MCF 10A (cell line): ENCODE data around the gene CYB561D1. TPM values are rescaled to one million over a fixed set of nuclear protein-coding genes. Genes with fewer than 3 reads are reported as not detected.
A peak's percentile ranks its signal among the peaks of the same experiment; 100 is the strongest.

Experiments
- BruUV-seq: library from RNA; stranded (reverse); fragments of 400-500 nt; replicated peaks from 2 replicates; lab custom pipeline; 2021; lab: Mats Ljungman, UMichigan
- CTCF ChIA-PET: fragments of 300-600 bp; sonication (Branson Sonifier 250); formaldehyde crosslinking; extraction: SDS; loops from one replicate; lab custom pipeline; 2021; ENCODE audit warnings: antibody characterized with exemption, inconsistent platforms; lab: Yijun Ruan, JAX
- POLR2A ChIA-PET: fragments of 300-600, 350-650 bp; sonication (Branson Sonifier 250); formaldehyde crosslinking; extraction: SDS; loops from one replicate; lab custom pipeline; 2020; ENCODE audit warnings: antibody characterized with exemption, inconsistent platforms; lab: Yijun Ruan, JAX
- DNase-seq: peaks from one replicate; pipeline ENCODE4 v3.0.0-alpha.2; 2018; ENCODE audit not compliant: unreplicated experiment
- H3K27ac Mint-ChIP-seq: one replicate; pipeline ENCODE4 v1.8.0; 2022; ENCODE audit warnings: mild to moderate bottlenecking, low read depth, mixed read lengths; ENCODE audit not compliant: unreplicated experiment
- H3K27me3 Mint-ChIP-seq: one replicate; pipeline ENCODE4 v1.8.0; 2022; ENCODE audit warnings: mixed read lengths; ENCODE audit not compliant: insufficient read depth, unreplicated experiment
- H3K36me3 Mint-ChIP-seq: one replicate; pipeline ENCODE4 v1.8.0; 2022; ENCODE audit warnings: mild to moderate bottlenecking, moderate library complexity, mixed read lengths; ENCODE audit not compliant: insufficient read depth, unreplicated experiment
- H3K4me1 Mint-ChIP-seq: one replicate; pipeline ENCODE4 v1.8.0; 2022; ENCODE audit warnings: mixed read lengths; ENCODE audit not compliant: insufficient read depth, unreplicated experiment
- H3K4me3 Mint-ChIP-seq: one replicate; pipeline ENCODE4 v1.8.0; 2022; ENCODE audit warnings: mild to moderate bottlenecking, moderate library complexity, mixed read lengths; ENCODE audit not compliant: unreplicated experiment
- H3K9me3 Mint-ChIP-seq: one replicate; pipeline ENCODE4 v1.8.0; 2022; ENCODE audit warnings: mixed read lengths; ENCODE audit not compliant: unreplicated experiment
- CTCF ChIP-seq: fragments of 200-600 bp; IDR thresholded peaks from one replicate; pipeline ENCODE4 v1.8.0; 2022; ENCODE audit warnings: antibody characterized with exemption, mild to moderate bottlenecking; ENCODE audit not compliant: unreplicated experiment
- intact Hi-C: fragments of 100-400 bp; cut with micrococcal nuclease; formaldehyde crosslinking; loops from 2 replicates; pipeline ENCODE4 v1.14.1; 2022
- total RNA-seq: library from RNA; stranded (reverse); gene quantifications from 2 replicates; pipeline ENCODE4 v1.2.3, GENCODE V29; 2022

CYB561D1 gene
- total RNA-seq, 1 experiment from 2014 or later, result 6.9 TPM

DNA sequence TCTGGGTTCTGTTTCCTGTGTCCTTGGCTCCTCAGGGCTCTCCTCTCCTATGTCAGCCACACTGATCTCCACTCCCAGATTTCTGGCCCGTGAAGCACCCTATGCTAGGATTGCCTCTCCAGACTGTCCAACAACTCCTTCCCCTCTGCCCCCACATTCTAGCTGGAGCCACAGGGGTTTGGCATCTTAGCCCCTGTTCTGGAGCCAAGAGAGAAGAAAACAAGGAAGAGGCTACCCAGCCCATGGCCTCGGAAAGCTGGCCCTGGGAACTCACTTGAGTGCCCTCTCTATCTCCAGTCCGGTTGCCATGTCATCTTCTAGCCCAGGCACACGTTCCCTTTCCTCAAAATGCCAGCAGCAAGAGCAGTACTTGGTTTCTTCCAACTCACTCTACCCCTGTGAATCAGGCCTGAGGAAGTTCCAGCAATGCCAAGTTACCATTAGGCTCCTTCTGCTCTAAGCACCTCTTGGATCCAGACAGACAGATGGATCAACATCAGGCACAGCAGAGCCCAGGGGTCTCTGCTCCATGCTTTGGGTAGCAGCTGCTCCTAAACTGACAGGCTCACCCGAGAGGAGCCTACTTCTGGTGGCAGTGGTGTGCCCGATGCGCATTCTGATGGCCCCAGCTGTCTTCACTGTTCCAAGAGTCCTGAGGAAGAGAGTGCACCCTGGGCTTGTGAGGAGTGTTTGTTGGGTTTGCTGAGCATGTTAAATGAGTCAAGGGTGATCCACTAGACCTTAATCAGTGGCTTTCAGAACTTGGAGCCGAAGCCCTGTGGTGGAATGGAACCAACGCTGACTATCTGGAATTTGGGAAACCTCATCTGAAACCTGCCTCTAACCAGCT is 34.2 kb downstream of the CYB561D1 start:
- Mint-ChIP-seq H3K36me3 (no peaks in the 10 kb centered on the region), H3K9me3 (no peaks in the 10 kb centered on the region), H3K27ac (no peak overlapping the region), H3K27me3 (peaks cover 12% of the 10 kb centered on the region), H3K4me3 (no peak overlapping the region), H3K4me1 (no peaks in the 10 kb centered on the region)
- ChIA-PET CTCF (interaction anchor here (0.6 to 26.1 kb wide), 5 partner anchors 18 to 456 kb away, joined by 3 to 1071 read pairs (median 3); partner anchors contain the start of genes AMIGO1, ATXN7L2 and CYB561D1), POLR2A (interaction anchor here (0.6 to 5.7 kb wide), 4 partner anchors 36 to 565 kb away, joined by 3 to 38 read pairs (median 4); partner anchors contain the start of genes CLCC1, CYB561D1 and PSMA5)
- DNase-seq, result no peak
- intact Hi-C loops, result no loop called here
- no TSS peak for BruUV-seq
- no peak for TF ChIP-seq CTCF

DNA sequence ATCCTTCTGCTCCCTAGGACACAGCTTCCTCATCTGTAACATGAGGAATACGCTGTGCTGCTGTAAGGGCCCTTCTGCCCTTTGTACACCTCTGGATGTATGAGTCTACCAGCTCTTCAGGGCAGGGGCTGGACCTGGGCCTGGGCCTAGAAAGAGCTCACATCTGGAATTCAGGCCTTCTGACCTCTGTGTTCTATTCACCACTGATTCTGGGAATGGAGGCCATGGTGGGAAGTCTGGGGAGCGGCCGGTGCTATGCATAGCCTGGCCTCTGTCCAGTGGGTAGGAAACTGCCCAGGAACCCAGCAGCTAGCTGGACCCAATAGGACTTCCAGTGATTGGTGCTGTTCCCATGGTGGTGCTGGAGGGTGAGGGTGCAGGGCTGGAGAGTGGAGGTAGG is 34.8 kb downstream of the CYB561D1 start:
- Mint-ChIP-seq H3K4me1 (no peaks in the 10 kb centered on the region), H3K4me3 (no peak overlapping the region), H3K27me3 (peaks cover 12% of the 10 kb centered on the region), H3K27ac (no peak overlapping the region), H3K9me3 (no peaks in the 10 kb centered on the region), H3K36me3 (no peaks in the 10 kb centered on the region)
- ChIA-PET POLR2A (interaction anchor here (0.6 to 5.7 kb wide), 4 partner anchors 36 to 566 kb away, joined by 3 to 38 read pairs (median 4); partner anchors contain the start of genes CLCC1, CYB561D1 and PSMA5), CTCF (interaction anchor here (0.6 to 26.1 kb wide), 5 partner anchors 17 to 455 kb away, joined by 3 to 1071 read pairs (median 3); partner anchors contain the start of genes AMIGO1, ATXN7L2 and CYB561D1)
- no TSS peak for BruUV-seq
- intact Hi-C loops, result no loop called here
- no peak for TF ChIP-seq CTCF
- DNase-seq, result no peak

DNA sequence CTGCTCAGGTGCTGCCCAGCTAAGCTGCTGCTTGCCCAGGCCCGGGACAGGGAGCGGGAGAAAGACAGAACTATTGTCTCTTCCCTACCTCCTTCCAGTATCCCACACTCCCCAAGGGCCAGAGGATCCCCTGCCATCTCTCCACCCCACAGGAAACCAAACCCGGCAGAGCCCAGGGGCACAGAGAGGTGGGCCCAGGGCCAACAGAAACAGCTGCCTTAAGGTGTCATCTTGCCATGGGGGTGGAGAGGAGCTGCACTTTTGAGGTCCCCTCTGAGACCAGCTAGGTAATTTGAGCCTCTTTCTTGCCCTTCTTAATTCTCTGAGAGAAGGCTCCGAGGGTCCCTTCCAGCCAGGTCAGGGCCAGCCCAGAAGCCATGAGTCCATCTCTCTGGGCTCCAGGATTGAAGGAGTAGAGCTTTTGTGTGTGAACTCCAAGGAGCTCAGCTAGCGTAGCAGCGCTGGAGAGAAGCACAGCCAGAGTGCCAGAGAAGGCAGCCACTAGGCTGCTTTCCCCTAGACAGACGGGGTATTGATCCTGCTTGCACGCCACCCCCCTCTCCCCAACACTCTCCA is 36.1 kb downstream of the CYB561D1 start:
- Mint-ChIP-seq H3K36me3 (no peaks in the 10 kb centered on the region), H3K27me3 (peaks cover 12% of the 10 kb centered on the region), H3K9me3 (no peaks in the 10 kb centered on the region), H3K27ac (no peak overlapping the region), H3K4me1 (no peaks in the 10 kb centered on the region), H3K4me3 (no peak overlapping the region)
- no peak for TF ChIP-seq CTCF
- ChIA-PET CTCF (interaction anchor here (1.4 to 26.1 kb wide), 5 partner anchors 11 to 247 kb away, joined by 3 to 1071 read pairs (median 4); partner anchors contain the start of genes AMIGO1, ATXN7L2 and CYB561D1), POLR2A (interaction anchor here (1.1 to 5.7 kb wide), 2 partner anchors 38 to 104 kb away, joined by 3 to 38 read pairs; partner anchors contain the start of gene CYB561D1)
- BruUV-seq, result no TSS peak
- intact Hi-C loops, result loop anchor here (5.0 to 10.0 kb wide), 2 partner anchors 253 to 335 kb away; no protein-coding TSS in a partner anchor
- DNase-seq, result peak; percentile 42
